ENCODE data around the gene EXO5.
"Not testable (repeated sequence)": the region's sequence is repeated elsewhere in the genome, so short reads cannot be mapped to it uniquely, and the experiment has no call there.

Gene EXO5, protein sequence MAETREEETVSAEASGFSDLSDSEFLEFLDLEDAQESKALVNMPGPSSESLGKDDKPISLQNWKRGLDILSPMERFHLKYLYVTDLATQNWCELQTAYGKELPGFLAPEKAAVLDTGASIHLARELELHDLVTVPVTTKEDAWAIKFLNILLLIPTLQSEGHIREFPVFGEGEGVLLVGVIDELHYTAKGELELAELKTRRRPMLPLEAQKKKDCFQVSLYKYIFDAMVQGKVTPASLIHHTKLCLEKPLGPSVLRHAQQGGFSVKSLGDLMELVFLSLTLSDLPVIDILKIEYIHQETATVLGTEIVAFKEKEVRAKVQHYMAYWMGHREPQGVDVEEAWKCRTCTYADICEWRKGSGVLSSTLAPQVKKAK

DNA sequence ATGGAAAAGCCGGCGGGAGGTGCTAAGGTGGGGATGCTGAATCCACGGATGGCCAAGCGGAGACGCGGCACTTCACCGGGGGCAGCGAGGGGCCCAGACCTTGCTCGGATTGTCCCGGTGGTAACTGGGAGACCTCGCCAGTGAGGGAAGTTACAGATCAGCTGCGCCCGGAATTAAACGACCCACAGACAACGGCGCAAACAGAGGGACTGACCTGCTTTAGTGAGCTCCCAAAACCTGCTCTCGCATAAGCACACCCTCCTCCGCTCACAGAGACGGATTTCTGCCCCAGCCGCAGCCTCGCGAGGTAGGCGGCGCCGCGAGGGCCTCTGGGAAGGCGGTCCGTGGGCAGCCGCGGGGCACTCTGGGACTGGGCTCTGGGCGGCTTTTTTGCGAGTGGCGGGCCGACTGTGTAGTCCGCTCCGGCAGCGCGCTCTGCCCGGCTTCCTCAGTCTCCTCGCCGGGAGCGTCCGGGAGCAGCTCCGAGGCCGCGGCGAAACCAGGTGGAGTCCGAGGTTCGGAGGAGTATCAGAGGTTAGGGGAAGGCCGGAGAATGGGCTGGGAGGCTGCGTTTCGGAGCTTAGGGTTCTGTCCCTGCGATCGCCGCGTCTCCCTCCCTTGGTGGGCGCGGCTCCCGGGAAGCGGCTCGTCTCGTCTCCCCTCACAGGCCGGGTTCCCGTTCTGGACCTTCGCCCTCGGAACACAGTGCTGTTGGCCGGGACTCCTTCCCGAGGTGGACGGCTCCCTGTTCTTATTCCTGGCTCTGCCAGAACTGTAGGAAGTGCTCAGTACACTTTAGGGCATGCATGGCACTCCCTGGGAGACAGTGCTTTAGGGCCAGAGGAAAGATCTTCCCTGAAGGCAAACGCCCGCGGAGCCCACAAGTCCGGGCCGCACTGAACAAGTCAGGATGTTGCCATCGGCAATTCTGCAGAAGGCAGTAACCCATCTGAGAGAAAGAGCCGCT lies at the start of gene EXO5:
Gene EXO5, plus strand, starts transcription at position 393 of the 967 bp plus-strand sequence. CDS start 5,778 bp downstream, outside the sequence.
- DNase-seq = peak; percentile 87

DNA sequence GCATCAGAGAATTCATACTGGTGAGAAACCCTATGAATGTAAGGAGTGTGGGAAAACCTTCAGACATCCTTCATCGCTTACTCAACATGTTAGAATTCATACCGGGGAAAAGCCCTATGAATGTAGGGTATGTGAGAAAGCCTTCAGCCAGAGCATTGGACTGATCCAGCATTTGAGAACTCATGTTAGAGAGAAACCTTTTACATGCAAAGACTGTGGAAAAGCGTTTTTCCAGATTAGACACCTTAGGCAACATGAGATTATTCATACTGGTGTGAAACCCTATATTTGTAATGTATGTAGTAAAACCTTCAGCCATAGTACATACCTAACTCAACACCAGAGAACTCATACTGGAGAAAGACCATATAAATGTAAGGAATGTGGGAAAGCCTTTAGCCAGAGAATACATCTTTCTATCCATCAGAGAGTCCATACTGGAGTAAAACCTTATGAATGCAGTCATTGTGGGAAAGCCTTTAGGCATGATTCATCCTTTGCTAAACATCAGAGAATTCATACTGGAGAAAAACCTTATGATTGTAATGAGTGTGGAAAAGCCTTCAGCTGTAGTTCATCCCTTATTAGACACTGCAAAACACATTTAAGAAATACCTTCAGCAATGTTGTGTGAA lies 45.5 kb upstream of the EXO5 start:
- no peak for DNase-seq

DNA sequence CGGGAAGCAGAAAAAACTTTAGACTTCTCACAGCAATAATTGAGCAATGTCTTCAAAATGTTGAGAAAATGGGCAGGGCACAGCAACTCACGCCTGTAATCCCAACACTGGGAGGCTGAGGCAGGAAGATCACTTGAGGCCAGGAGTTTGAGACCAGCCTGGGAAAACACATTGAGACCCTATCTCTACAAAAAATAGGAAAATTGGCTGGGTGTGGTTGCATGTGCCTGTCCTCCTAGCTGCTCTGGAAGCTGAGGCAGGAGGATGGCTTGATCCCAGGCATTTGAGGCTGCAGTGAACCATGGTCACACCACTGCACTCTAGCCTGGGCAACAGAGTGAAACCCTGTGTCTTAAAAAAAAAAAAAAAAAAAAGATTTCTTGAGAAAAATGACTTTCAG lies 39.2 kb upstream of the EXO5 start:
- no peak for DNase-seq

DNA sequence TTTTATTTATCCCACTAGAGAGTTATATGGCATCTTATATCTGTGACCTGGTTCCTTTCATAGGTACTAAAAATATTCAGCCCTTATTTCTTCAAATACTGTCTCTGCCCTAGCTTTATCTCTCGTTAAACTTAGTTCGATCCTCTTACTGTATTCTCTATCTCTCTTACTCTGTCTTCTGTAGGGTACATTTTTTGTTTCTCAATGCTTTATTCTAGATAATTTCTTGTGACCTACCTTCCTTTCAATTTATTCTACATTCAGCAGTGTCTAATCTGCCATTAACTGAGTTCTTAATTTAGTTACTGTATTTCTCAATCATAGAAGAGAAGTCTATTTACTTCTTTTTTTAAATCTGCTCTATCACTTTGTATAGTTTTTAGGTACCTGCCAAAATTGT lies 33.3 kb upstream of the EXO5 start:
- DNase-seq = no peak

DNA sequence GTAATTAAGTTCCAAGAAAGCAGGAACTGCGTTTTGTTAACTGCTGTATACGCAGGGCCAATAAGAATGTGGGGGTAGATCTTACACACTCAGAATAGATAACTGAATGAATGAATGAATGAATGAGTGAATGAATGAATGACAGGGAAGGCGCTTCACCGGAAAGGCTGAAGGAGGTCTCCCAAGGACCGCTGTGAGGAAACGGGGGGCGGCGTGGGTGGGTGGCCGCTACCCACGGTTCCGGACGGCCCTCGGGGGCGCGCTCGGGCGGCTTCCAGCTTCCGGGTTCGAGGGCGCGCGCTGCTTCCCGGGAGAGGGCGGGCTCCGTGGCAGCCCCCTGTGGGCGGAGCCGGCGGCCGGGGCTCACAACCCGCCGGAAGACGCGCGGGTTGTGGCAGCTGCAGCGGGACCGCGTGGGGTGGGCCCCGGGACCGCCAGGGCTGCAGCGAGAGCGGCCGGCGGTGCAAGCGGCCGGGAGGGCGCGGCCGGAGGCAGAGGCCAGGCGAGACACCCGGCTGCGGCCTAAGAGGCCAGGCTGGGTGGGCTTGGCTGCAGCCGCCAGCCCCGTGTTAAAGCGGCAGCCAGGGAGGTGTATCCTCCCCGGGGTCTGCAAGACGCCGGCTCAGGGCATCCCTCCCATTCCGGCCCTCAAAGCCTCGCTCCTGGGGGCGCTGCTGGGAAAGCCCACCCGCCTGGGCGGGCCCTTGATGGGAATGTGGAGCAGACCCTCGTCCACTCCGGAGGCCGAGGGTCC lies 31.5 kb upstream of the EXO5 start, which contains the start of gene ZFP69:
Gene ZFP69, plus strand, starts transcription at position 367 of the 754 bp plus-strand sequence. CDS start 2,072 bp downstream, outside the sequence.
- DNase-seq = peak; percentile 75

DNA sequence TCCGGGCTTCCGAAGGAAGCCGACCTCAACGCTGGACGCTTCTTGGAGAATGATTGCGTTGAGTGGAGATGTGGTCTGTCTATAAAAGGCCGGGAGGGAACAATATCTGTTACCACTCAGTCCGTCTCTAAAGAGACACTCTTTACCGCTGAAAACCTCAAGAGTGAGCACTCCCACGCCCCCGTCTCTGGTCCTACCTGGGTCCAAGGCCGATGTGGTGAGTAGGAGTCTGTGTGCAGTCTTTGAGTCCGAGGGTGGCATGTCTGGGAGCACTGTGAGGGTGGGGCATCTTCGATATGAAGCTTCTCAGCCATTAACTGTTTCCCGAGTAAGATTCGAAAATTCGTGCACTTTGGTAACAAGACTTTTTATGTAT lies 30.9 kb upstream of the EXO5 start:
- DNase-seq = peak; percentile 21

DNA sequence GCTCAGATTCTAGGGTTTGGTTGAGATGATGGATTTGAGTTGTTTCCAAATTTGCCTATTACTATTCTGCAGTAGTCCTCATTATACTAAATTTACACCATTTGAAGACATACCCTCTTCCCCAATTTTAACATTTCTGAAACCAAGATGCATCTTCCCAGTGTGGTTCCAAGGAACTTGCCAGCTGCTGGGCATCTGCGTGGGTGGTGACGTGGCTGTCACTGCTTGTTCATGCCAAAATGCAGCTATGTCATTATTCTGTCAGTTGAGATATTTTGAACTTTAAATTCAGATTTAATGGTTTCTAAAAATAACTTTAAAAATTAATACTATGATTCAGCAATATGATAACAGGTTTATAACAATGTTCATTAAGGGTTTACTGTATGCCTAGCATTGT lies 30.3 kb upstream of the EXO5 start:
- no peak for DNase-seq

DNA sequence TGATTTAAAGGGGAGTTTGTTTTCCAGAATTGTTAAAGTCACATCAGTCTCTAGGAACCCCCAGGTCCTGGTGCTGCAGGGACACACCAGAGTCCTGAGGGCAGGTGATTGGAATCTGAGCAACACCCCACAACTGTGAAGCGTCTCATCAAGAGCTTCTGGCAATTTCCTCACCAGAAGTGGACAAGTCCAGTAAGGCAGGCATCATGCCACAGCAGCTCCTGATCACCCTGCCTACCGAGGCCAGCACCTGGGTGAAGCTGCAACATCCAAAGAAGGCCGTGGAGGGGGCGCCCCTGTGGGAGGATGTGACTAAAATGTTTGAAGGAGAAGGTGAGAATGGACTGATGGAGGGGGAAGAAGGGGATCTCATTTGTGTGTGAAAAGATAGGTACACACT lies 29.4 kb upstream of the EXO5 start:
- no peak for DNase-seq

DNA sequence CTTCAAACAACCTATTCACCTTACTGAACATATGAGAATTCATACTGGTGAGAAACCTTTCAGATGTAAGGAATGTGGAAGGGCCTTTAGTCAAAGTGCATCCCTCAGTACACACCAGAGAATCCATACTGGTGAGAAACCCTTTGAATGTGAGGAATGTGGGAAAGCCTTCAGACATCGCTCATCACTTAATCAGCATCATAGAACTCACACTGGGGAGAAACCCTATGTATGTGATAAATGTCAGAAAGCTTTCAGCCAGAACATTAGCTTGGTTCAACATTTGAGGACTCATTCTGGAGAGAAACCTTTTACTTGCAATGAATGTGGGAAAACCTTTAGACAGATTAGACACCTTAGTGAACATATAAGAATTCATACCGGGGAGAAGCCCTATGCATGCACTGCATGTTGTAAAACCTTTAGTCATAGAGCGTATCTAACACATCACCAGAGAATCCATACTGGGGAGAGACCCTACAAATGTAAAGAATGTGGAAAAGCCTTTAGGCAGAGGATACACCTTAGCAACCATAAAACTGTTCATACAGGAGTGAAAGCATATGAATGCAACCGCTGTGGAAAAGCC lies 13.2 kb upstream of the EXO5 start:
- no peak for DNase-seq

DNA sequence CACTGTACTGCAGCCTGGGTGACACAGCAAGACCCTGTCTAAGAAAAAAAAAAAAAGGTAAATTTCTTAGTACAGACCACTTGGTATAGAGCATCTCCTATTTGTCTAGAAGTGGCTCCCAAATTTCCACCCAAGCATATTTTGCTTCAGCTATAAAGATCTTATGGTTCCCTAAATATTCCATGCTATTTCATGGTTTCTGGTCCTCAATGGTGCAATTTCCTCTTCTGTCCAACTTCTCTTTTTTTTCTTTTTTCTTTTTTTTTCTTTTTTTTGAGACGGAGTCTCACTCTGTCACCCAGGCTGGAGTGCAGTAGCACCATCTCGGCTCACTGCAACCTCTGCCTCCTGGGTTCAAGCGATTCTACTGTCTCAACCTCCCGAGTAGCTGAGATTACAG lies 5.9 kb upstream of the EXO5 start:
- not testable (repeated sequence) for DNase-seq

DNA sequence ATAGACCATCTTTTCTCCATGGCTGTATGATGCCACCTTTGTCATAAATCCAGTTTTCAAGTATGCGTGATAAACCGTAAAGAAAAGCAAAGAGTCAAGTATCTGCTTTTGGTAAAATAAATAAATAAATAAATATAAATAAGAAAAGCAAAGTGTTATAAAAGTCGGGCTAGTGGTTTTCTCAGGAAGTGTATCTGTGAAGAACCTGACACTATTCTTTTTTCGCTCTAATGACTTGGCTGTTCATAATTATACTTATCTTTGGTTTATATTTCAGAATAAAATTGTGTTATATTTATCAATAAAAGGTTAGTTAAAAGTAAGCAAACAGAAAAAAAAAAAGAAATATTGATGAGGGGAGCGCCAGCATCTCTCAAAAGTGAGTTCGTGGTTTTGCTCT lies 594 bp upstream of the EXO5 start:
- no peak for DNase-seq

DNA sequence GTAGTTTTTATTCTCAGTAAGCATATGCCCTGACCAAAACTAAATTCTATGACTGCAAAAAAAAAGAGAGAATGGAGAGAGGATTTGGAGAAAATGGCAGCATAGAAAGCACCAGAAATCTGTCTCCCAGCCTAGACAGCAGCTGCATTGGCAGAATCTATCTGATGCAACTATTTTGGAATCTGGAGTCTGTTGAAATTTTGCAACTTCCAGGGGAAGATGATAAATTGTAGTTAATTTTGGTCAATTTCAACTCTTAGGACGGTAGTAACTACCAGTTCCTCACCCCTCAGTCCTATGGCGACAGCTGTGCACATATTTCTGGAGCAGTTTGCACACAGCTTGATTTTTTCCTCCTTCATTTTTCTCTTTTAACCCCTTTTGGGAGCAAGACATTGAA lies 10.9 kb downstream of the EXO5 start:
- DNase-seq = no peak

DNA sequence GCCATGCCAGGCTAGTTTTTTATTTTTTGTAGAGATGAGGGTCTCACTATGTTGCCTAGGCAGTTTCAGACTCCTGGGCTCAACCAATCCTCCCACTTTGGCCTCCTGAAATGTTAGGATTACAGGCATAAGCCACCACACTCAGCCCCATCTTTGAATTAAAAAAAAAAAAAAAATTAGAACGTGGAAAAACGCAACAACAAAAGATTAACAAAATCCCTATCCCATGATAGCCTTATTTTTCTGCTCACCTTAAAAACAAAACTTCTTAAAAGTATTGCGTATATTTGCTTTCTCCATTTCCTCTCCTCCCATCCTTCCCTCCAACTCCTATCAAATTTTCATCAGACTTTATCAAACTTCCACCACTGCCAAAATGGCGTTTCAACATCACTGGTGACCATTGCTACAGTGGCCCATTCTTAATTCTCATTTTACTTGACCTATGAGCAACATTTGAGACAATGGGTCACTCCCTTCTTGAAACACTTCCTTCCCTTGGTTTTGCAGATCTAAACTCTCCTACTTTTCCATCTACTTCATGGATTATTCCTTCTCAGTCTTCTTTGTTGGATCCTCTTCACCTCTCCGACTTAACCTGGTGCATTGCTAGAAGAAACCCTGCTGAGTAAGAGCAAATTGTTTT lies 22.3 kb downstream of the EXO5 start:
- DNase-seq = no peak

DNA sequence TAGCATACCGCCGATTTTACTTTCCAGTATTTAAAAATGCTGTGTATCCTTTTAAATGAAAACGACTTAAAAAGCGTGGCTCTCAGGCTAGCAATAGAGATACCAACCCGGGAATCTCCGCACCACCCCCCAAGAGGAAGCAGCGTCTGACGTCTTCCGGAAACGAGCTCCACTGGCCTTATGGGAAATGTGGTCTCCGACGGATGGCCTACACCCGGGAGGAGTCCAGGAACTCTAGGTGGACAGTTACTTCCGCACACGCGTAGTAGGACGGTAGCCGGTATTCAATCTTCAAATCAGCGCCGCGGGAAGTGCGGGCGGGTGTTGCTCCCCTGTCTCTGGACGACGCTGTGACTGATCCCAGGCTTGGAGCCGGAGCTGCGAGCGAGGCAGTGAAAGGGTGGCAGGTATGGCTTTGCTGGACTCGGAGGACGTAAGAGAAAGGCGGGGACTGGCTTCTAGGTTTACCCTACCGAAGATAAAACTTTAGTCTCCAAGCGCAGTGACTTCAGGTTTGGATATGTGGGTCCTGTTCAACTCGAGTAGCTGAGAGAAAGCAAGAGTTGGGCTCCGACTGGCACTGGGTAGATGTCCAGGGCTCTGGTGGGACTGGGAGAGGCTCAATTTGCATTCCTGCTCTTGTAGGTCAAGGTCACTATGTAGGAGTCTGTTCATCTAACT lies 23.0 kb downstream of the EXO5 start, which contains the start of gene ZNF684:
Gene ZNF684, plus strand, starts transcription at position 257 of the 681 bp plus-strand sequence. CDS start 1,530 bp downstream, outside the sequence.
- DNase-seq = peak; percentile 78

DNA sequence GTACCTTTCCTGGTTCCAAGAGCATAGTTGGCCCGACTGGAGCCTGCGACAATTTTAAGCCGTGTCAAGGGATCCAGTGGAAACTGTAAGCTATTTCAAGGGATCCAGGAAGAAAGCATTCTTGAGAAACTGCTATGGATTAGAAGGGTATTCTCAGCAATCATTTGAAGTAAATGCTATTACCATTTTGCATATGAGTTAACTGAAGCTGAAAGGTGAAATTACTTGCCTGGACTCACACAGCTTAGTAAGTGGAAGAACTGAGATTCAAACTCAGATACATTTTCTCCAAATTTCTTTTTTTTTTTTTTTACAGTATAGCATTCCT lies 23.5 kb downstream of the EXO5 start:
- no peak for DNase-seq

DNA sequence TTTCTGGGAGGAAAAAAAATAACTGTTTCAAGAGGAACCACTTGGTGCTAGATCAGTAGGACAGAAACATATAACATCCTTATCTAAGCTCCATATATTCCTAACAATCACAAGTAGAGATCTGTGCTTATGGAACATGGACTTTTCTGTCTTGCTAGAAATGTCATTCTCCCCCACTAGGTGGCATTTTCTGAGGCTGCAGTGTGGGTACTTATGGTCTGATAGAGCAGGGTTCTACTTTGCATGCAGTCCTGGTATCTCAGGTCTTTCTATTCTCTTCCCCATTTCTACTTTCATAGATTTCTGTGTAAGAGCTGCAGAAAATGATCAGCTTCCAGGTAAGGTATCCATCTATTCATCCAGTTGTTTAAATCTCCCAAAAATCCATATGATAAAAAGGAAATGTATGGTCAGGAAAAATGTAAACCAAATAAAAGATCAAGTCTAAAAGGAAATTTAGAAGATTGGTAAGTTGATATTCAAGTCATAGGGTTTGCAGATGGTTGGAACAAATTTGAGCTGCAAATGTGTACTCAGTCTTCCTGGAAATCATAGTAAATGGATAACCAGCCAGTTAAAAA lies 24.4 kb downstream of the EXO5 start:
- peak; percentile 6 for DNase-seq

DNA sequence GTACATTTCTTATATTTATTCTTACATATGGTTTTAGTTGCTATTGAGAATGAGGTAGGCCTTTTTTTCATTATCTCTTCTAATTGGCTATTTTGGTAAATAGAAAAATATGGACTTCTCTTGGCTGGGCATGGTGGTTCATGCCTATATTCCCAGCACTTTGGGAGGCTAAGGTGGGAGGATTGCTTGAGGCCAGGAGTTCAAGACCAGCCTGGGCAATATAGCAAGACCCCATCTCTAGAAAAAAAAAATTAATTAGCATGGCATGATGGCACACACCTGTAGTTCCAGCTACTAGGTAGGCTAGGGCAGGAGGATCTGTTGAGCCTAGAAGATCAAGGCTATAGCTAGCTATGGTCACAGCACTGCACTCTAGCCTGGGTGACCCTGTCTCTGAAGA lies 26.0 kb downstream of the EXO5 start:
- no peak for DNase-seq

DNA sequence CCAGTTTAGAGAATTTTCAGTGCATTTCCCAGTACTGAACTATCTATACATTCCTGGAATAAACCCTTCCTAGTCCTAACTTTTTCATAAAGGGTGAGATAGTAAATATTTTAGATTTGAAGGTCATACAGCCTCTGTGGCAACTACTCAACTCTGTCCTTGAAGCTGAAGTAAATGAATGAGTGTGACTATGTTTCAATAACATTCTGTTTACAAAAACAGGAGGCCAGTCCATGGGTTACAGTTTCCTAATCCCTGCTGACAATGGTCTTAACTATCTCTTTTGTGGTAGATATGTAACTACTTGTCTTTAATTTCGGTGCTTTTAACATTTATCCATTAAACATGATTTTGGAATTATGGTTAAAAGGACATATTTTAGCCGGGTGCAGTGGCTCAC lies 27.2 kb downstream of the EXO5 start:
- DNase-seq = no peak

DNA sequence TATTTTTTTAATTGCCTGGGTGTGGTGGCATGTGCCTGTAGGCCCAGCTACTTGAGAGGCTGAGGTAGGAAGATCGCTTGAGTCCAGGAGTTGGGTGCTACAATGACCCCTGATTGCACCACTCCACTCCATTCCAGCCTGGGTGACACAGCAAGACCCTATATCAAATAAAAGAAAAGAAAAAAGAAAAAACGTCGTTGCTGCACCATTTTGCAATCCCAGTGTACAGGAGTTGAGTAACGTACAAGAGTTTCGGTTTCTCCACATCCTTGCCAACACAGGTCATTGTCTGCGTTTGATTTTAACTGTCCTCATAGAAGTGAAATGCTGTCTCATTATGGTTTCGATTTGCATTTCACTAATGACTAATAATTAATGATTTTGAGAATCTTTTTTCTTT lies 30.8 kb downstream of the EXO5 start:
- no peak for DNase-seq

DNA sequence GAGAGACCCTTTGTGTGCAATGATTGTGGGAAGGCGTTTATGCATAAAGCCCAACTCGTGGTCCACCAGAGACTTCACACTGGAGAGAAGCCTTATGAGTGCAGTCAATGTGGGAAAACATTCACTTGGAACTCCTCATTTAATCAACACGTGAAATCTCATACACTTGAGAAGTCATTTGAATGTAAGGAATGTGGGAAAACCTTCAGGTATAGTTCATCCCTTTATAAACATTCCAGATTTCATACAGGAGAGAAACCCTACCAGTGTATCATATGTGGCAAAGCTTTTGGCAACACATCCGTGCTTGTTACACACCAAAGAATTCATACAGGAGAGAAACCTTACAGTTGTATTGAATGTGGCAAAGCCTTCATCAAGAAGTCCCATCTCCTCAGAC lies 38.4 kb downstream of the EXO5 start:
- DNase-seq = no peak

DNA sequence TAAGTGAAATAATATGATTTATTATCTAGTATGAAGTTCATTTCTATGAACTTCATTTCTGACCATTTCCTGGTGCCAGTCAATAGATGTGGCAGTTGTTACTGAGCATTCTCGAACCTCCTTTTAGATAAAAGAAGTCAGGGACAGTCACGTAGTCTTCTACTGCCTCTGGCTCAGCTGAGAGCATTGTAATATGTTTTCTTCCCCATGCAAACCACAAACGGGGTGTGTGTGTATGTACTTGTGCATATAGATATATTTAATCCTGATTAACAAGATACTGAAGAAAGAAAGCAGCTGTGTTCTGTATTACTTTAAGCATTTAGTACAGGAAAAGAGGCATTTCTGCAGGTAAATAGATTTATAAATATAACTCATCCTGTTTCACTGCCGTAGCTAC lies 44.5 kb downstream of the EXO5 start:
- DNase-seq = no peak

Measured in stimulated activated CD4-positive, alpha-beta T cell treated with anti-CD3 and anti-CD28 coated beads, Interleukin-4, amount 100 ng/mL, for 1 hour (primary cell).